ENCODE data around the gene NAP1L4. TPM values are rescaled to one million over a fixed set of nuclear protein-coding genes. Genes with fewer than 3 reads are reported as not detected.

Gene NAP1L4
- total RNA-seq, 1 experiment from 2014 or later, result 212 TPM

- no peak for DNase-seq
- H3K18ac ChIP-seq (ENCODE audit: insufficient read length, low read depth, low read length), result no peak overlapping the region
- TF ChIP-seq CTCF (conservative IDR thresholded peaks at IDR 0.05), result no peak
- no peak overlapping the region for H2BK15ac ChIP-seq (ENCODE audit: low read depth, low read length)
- H3K9me3 ChIP-seq (ENCODE audit: control insufficient read depth, low read depth, low read length), result no peaks in the 10 kb centered on the region
- H2BK12ac ChIP-seq (ENCODE audit: insufficient read length, low read depth, low read length), result no peak overlapping the region
- Mint-ChIP-seq H3K27me3 (ENCODE audit: low read depth) (no peaks in the 10 kb centered on the region), H3K27ac (no peak overlapping the region), H3K9me3 (no peaks in the 10 kb centered on the region), H3K4me1 (peaks cover 30 to 35% of the 10 kb centered on the region in 2 experiments), H3K4me3 (no peak overlapping the region), H3K36me3 (ENCODE audit: insufficient read depth in 1 of 3, low read depth in 3 of 3) (peaks cover 61 to 88% (median 81%) of the 10 kb centered on the region in 3 experiments)
- WGBS (ENCODE audit: extremely low coverage, insufficient read length, low lambda C conversion rate), result no CpG with 5 or more reads among the region's 11 CpGs
- no peak overlapping the region for H4K8ac ChIP-seq (replicated peaks; ENCODE audit: insufficient read length, low read depth, low read length)
- no peak overlapping the region for H3K9ac ChIP-seq (ENCODE audit: extremely low read depth, insufficient read length, low read length)
- H2AFZ ChIP-seq (ENCODE audit: low read length), result no peak overlapping the region
- H3K4me2 ChIP-seq (ENCODE audit: insufficient read depth, insufficient read length, low read length), result no peak overlapping the region
- no peak overlapping the region for H2BK20ac ChIP-seq (ENCODE audit: low read depth, low read length, poor library complexity, severe bottlenecking)
- H3T11ph ChIP-seq (ENCODE audit: low read length), result no peak overlapping the region
- H2AK5ac ChIP-seq (ENCODE audit: insufficient read length, low read length), result no peak overlapping the region
- no peak overlapping the region for H3K27ac ChIP-seq (ENCODE audit: insufficient read length, low read depth, low read length)
- no peak overlapping the region for H4K91ac ChIP-seq (ENCODE audit: insufficient read length, low read depth, low read length)
- H2BK5ac ChIP-seq (ENCODE audit: insufficient read length, low read length), result no peak overlapping the region
- no peak overlapping the region for H3K4ac ChIP-seq (ENCODE audit: low read depth, low read length)
- peaks cover 5% of the 10 kb centered on the region; the same call in 1 of the 2 replicates for H3K4me1 ChIP-seq (ENCODE audit: insufficient read depth, low read length)
- no peaks in the 10 kb centered on the region for H3K27me3 ChIP-seq (ENCODE audit: insufficient read depth, low read length)
- no peaks in the 10 kb centered on the region for H4K20me1 ChIP-seq (ENCODE audit: control insufficient read depth, insufficient read depth, insufficient read length)
- H2BK120ac ChIP-seq (ENCODE audit: low read depth, low read length, poor library complexity, severe bottlenecking), result no peak overlapping the region
- H4K5ac ChIP-seq (ENCODE audit: insufficient read length, low read depth, low read length), result no peak overlapping the region
- H3K23ac ChIP-seq (ENCODE audit: insufficient read length, low read depth, low read length), result no peak overlapping the region
- no peaks in the 10 kb centered on the region for H3K79me1 ChIP-seq (ENCODE audit: insufficient read depth, low read depth, low read length, poor library complexity, severe bottlenecking)
- no peaks in the 10 kb centered on the region for H3K23me2 ChIP-seq (ENCODE audit: insufficient read length, low read depth, low read length, poor library complexity, severe bottlenecking)
- no peak overlapping the region for H3K14ac ChIP-seq (ENCODE audit: insufficient read depth, low read length)
- H3K79me2 ChIP-seq (ENCODE audit: insufficient read depth, low read length), result no peaks in the 10 kb centered on the region; the same call in 1 of the 2 replicates
- no peak overlapping the region for H3K56ac ChIP-seq (ENCODE audit: insufficient read length, low read depth, low read length)
Observed at GRCh38 chr11:2949920-2950319, 42.2 kb downstream of the NAP1L4 start.

All from H9 (cell line).